GM03348 (cell line): ENCODE data around the gene OLFML2B.

Experiments used
- DNase-seq: peaks from one replicate; pipeline ENCODE4 v3.0.0; 2012; ENCODE audit warnings: low spot score

The OLFML2B gene

DNA sequence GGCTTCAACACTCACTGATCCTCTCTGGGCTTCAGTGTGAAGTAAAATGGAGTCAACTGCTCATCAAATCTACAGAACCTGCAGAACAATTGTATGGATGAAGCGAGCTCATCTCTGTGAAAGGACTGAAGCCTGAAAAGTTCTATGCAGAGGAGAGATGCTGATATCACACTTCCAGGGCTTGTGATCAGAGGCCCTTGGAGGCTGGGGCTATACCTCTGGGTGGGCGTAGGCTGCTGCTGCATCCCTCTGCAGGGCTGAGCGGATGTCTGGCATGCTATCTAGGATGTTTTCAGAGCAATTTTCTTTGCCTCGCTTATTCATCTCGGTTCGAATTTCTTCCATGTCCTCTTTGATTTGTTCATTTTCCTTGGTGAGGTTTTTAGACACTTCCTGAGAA, 17.6 kb downstream of the OLFML2B start:
- DNase-seq, result no peak

DNA sequence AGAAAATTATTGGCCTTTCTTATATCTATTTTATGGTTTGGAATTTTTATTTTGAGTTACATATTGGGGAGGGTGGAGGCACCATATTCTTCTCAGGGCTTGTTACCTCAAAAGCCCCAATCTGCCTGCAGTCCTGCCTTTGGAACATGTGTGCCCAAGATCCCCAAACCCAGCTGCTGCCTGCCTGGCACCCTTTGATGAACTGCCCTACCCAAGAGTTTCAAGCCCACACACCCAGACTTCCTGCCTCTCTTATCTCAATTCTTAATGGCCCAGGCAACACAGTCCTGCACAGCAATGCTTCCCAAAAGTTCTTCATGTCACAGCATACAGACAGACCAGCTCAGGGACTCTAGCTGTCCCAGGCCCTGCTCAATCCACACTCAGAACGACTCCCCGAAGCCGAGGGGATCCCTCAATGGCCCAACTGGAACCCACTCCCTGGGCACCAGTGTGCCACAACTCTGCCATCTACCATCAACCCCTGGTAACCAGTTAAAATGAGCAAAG, 19.2 kb downstream of the OLFML2B start:
- no peak for DNase-seq

DNA sequence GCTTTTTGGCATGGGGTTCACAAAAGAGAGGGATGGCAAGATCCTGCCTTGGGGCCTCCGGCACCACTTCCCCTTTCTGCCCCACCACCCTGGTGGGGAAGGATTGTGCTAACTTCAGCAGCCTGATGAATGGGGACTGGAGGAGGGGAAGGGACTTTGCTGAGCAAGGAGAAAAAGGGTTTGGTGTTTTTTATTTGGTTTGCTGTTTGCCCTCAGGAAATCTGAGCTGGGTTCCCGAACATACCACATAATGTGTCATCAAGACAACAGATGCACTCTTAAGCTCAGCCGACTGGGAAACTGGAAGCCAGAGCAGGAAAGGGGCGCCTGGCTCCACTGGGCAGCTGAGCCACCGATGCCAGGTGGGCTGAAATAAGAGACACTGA, 19.8 kb downstream of the OLFML2B start:
- DNase-seq, result peak; percentile 80

DNA sequence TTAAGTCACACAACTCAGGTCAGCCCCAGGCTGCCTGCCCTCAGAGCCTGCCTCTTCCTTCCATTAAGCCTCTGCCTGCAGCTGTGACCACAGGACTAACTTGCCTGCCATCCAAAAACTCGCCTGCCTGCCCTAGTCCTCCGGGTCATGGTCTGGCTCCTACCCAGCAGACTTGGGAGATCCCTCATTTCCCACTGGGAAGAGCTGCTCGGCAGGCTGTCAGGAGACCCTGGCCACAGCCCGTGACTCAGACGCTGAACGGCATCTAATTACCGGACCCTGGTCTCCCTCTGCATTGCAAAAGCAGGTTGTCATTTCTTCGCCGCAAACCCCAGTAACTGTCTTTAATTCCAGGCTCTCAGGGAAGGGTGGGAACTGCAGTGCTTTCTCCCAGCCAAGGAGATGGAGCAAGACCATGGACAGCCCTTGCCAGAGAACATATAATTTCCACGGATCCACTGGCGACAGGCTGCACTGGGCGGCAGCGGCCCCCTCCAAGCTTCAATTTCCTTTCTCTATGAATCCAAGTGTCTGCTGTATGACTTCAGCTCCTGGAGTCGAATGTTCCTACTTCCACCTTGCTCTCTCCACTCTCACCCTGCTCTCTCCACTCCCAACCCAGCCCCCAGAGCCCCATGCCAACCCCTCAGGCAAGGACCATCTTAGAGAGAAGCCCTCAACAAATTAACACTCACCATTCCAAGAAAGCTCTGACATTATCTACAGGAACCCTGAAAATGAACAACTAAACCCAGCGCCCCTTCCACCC, 20.4 kb downstream of the OLFML2B start:
- DNase-seq, result peak; percentile 92

DNA sequence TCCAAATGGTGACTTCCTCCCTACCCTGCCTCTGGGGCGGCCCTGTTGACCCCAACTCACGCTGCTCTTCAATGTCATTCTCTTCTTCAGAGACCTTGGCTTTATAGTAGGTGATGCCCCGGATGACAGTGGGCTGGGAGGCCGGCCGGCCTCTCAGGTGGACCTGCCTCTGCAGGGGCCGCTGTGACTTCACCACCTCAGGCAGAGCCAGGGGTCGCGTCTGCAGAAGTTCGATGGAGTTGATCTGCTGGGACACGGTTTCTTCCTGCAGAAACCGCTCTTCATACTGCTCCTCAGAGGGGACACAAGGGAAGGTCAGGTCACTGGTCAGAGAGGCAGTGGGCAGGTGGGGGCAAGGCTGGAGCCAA, 23.6 kb downstream of the OLFML2B start:
- no peak for DNase-seq

DNA sequence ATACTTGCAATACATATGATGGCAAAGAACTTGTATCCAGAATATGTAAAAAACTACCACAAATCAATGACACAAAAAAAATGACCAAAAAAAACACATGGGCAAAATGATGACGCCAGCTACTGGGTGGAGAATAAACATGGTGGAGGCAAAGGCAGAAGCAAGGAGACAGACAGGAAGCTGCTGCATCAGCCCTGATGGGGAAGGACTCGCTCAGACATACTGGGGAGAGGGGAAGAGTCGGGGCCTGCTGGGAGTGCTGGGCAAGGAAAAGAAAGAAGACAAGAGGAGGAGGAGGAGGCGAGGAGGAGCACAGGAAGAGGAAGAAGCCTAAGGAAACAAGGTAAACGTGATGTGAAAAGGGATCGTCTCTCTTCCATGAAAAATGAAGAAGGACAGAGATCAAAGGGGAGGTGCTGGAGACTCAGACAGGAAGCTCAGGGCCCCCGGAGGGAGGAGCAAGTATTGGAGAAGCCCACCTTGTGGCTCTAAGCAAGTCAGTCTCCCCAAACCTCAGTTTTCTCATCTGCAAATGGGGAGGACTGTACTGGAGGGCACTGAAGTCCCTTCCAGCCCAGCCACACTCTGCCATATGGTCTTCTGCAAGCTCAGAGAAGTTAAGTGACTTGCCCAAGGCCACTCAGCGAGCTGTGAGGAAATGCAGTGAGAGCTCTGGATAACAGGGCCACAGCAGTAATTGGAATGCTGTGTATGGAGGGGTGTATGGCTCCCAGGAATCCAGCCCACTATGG, 24.2 kb downstream of the OLFML2B start:
- no peak for DNase-seq

DNA sequence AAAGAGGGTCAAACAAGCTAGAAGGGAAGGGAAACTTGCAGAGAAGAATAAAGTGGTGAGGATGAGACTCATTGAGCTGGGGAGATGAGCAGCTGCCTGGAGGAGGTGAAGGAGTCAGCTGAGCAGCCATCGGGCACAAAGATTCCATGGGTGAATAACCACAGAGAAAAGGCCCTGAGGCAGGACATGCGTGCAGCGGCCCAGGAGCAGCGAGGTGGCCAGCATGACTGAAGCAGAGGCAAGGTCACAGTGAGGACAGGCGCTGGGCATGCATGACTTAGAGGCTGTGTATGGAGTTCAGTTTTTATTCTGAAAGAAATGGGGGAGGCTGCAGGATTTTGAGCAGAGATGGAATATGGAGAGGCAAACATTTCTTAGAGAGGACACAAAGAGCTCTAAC, 24.9 kb downstream of the OLFML2B start:
- no peak for DNase-seq

DNA sequence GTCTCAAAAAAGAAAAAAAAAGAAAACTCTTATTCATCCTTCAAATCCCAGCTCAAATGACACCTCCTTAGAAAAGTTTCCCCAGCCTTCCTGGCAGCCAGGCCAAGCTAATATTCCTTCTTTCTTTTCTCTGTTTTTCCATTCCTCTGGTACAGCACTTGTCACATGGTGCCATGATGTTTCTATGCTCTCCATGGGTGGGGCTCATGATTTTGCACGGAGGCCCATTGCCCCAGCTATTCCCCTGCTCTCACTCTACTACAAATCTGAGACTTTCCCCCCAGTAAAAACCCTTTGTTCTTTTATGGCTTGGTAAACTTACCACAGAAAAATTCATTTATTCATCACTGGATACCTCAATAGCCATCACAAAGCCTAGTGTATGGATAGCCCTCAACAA, 26.5 kb downstream of the OLFML2B start:
- no peak for DNase-seq

DNA sequence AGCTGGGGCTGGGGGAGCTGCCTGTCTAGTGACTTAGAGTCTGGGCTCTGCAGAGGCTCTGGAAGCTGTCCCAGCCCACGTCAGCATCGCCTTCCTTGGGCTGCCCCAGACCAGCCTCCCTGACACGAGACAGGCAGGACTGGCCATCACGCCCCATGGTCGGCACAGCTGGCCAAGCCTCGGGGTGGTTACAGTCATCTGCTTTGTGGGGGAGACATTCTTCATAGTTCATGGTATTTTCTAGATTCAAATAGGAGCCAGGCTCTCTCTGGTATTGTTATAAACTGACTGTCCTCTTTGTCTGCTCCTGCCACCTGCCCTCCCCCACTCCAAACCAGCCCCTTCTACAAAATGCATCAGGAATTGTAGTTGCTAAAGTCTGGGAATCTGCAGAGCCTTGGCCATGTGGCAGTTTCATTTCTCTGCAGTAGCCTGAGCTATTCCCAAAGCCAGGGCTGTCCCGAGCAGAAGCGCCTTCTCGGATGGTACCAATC, 29.4 kb downstream of the OLFML2B start:
- DNase-seq, result peak; percentile 61

DNA sequence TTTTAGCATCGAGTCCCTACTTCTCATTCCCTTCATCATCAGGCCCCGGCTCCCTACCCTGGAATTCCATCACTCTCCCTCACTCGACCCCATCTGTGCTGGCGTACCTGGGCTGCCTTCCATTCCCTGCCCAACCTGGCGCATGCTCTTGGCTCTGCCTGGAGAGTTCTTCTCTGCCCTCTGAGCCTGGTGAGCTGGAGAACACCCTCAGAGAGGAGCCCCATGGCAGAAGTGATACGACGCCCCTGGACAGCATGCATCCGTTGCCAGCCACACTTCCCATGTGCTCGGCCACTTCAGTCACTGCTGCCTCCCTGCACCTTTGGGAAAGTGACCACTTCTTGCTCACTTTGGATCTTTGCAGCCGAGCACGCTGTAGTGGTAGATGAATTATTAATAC, 30.1 kb downstream of the OLFML2B start:
- DNase-seq, result no peak

DNA sequence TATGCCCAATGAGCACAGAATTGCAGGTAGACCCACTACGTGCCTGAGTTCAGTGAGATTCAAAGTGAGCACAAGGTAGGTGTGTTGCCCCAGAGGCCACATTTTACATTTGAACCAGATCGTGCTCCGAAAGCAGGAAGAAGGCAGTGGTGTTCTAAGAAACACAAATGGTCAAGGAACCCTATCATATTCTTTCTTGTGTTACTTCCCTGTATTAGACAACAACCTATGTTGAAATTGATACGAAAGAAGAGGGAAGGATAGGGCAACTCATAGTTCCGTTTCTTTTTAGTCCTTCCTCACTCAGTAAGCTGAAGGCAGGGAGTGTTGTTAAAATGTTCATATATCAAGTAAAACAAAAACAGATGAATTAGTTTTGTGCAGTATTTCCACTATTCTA, 33.9 kb downstream of the OLFML2B start:
- no peak for DNase-seq

DNA sequence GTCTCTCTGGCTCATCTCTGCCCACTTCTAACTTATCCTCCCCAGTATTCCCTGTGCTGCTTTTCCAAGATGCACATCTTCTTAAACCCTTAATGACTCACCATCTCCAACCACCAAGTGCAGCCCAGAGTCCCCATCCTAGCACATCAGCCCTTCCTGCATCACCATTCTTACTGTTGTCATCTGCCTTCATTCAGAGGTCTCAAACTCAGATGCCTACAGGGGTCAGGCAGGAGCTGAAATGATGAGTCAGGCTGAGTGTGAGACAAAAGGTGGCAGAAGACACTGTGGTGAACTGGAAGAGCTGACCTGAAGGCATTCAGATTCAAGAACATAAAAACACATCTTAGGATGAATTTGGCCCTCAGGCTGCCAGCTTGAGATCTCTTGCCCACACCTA, 34.6 kb downstream of the OLFML2B start:
- no peak for DNase-seq

DNA sequence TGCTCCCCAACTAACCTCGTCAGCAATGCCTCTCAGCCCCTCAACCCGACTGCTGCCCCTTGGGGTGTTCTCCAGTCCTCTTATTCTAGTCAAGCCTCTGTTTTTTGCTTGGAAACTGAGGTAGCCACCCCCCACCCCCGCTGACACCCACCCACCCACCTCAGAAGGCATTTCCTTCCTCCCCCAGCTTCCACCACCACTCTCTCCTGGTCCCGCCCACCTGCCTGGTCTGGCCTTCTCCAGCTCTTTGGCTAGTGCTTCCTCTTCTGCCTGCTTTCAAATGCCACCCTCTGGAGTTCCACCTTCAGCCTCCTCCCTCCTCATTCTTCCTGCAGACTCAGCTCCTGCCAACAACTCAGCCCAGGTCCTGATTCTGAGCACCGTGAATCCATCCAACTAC, 35.3 kb downstream of the OLFML2B start:
- no peak for DNase-seq

DNA sequence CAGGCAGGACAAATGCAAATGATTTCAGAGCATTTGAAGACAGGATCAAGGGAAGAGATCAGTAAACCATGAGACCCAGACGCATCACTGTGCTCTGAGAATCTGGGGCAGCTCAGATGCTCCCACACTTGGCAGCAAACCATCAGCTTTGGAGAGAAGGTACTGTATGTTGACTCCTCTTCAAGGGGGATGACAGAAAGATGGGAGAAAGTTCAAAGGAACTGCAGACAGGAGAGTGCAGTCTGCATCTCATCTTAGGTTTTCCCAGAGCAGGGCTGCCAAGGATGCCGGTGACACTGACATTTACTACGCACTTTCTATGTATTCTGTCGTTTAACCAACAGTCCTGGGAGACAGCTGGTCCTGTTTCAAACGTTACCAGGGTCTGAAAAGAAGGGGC, 35.8 kb downstream of the OLFML2B start:
- no peak for DNase-seq

DNA sequence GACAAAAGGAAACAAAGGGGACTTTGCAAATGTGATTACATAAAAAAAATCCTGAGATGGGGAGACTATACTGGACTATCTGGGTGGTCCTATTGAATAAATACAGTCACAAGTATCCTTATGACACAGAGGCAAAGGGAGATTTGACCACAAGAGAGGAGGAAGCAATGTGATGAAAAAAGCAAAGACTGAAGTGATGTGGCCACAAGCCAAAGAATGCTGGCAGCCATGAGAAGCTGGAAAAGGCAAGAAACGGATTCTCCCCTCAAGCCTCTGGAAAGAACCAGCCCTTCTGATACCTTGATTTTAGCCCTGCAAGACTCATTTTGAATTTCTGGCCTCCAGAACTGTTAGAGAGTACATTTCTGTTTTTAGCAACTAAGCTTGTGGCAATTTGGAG, 36.4 kb downstream of the OLFML2B start:
- no peak for DNase-seq

DNA sequence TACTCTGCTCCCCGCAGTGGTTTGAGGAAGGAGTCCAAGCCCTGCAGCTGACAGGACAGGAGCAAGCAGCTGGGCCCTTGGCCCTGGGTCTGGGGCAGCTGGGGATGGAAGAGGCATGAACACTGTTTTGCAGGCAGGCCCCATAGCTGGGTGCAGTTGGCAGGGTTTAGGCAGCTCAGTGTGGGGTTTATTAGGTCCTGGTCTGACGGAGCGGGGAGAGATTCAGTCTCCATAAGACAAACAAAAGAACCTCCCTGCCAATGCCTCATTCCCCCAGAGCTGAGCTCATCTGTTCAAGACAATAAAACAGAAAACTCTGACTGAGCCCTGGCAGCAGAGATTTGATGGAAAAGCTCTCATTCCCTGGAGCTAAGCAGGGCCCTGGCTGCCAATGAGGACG, 37.3 kb downstream of the OLFML2B start:
- DNase-seq, result no peak

DNA sequence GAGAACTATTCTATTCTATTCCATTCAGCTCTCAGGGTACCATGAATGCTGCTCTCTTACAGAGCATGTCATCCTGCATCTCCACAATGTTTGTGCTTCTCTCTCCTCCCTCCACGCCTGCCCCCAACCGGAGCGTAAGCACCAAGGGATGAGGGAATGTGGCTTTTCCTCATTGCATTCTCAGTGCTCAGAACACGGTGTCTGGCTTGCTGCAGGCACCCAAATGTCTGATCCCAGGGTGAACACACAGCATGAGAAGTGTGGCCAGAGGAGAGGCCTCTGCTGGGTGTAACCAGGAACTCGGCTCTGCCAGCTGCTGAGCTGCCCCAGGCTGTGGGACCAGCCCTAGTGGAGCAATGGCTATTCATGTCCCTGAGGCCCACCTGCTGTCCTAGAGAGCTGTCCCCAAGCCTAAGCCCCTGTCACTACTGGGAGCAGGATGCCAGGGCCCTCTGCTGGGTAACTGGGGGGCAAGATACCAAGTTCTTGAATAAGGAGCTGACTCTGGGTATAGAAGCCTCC, 38.3 kb downstream of the OLFML2B start:
- DNase-seq, result no peak

DNA sequence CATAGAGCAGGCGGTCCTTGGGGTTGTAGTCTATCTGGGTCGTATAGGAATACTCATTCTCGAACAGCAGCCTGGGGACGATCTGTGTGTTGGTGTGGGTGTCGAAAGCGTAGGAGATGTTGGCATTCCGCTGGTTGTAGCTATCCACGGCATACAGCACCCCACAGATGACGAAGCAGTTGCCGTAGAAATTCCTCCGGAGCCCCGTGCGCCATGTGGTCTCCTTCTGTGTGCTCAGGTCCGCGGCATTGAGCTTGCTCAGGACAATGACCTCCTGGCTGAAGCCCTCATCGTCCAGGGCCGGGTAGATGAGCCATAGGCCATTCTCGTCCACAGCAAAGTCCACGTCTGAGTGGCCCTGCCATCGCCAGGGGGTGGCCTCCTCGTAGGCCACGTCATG, 39.9 kb downstream of the OLFML2B start:
- no peak for DNase-seq

DNA sequence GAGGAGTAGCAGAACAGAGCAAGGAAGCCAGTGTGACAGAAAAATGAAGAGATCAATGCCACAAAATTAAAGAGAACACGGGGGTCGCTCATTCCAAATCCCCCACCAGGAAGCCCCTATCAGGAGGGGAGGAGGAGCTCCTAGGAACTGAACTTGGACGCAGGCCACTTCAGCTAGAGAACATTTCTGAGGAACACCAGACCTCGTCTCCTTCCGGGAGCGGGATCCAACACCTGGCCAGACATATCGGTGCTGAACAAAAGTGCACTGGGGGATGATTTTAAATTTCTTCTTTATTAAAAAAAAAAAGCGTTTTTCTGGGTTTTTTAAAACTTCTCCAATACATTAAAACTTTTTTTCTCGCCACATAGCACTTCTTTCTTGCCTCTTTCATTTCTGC, 40.8 kb downstream of the OLFML2B start:
- DNase-seq, result no peak

DNA sequence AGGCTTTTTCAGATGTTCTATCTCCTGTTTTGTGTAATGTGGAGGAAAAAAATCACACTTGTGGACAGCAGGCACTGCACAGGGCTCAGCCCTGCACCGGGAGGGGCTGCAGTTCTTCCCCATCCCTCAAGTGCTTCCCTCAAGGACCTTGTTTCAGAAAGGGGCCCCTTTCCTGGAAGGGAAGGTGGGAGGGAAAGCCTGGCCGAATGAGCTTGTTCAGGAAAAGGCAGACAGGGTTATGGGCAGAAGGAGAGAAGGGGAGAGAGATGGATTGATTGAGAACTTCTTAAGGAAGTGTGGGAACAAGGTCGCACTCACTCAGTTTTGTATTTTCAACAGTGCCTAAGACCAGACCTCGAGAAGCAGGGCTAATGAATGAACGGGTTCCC, 41.2 kb downstream of the OLFML2B start:
- no peak for DNase-seq

DNA sequence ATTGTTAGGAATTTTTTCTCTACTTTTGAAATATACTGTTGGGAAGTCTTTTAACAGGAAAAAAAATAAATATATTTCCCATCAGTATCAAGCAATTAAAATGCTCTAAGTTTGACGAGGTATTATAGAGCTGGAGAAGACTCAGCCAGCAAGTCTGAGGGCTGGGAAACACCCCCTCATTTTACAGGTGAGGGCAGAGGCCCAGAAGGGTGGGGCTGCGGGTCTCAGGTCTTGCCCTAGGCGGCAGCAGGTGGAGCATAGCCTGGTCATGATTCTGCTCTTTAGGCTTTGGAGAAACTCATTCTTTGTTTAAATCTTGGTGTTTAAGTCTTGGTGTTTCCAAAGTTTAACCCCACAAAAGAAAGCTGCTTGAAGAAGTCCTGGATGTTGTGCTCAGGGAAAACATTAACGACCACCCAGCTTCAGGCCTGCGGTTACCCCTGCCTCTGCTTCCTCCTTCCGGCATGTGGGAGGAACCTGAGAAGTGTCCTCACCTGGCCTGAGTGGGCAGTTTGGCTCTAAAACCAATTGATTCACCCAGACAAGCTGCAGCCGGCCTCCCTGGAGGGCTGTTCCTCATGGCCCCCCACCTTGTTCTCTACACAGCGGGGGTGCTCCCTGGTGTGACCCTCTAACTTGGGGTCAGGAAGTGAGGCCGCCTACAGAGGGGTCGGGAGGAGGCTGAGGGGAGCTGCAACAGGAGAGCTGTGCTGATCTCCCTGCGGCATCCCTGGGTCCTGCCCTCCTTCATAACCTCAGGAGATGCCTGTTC, 41.7 kb downstream of the OLFML2B start:
- no peak for DNase-seq

DNA sequence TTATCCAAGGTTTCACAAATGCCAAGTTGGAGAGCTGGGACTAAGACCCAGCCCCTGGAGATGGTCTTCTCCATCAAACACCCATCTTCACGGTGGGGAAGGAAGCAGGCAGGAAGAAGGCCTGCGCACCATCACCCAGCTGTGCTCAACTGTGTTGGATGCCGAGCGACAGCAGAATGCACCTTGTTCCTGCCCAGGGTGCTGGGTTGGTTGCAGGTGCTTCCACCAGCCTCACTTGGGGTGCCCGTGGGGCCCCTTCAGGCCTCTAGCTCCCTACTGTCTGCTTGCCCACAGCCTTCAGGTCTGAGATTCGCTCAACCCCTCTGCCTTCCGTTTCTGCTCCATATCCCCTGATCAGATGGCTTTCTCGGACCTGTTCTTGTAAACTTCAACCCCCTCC, 42.5 kb downstream of the OLFML2B start:
- DNase-seq, result no peak
